ENCODE results near the gene PLCH2.

Gene PLCH2

DNA sequence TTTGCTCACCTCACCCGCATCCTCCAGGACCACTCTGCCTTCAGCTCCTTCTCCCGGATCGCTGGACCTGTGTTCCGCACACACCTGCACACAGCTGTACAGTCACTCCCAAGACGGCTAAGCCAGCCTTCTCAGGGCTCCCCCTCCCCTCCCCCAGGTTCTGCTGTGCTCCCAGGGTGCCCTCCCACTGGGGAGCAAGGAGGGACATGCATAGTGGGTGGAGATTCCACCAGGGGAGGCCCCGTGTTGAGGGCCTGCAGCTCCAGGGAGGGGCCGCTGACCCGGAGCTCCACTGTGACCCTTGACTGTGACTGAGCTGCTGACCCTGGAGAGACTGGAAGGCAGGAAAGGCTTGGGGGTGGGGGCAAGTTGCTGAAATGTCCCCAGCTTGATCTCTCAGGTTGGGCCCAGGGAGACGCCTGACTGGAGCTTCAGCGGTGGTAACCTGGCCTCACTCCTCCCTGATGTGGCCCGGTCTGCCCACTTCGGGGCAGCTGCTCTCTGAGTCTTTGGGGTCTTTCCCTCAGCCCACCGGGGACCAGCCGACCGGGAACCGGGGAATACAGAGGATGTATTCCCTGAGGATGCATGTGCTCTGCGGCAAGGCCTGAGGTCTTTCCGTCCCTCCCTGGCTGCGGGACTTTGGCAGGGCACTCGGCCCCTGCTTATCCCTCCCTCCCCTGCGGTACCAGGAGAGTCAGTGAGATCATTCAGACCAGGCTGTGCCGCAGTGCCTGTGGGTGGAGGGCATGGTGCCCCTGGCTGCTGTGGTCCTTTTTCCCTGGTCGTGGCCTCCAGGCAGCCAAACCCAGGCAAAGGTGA is 28.6 kb upstream of the PLCH2 start:
- H4K20me1 ChIP-seq (ENCODE audit: insufficient read depth, low read length): no peaks in the 10 kb centered on the region
- TF ChIP-seq, protein P1, sequence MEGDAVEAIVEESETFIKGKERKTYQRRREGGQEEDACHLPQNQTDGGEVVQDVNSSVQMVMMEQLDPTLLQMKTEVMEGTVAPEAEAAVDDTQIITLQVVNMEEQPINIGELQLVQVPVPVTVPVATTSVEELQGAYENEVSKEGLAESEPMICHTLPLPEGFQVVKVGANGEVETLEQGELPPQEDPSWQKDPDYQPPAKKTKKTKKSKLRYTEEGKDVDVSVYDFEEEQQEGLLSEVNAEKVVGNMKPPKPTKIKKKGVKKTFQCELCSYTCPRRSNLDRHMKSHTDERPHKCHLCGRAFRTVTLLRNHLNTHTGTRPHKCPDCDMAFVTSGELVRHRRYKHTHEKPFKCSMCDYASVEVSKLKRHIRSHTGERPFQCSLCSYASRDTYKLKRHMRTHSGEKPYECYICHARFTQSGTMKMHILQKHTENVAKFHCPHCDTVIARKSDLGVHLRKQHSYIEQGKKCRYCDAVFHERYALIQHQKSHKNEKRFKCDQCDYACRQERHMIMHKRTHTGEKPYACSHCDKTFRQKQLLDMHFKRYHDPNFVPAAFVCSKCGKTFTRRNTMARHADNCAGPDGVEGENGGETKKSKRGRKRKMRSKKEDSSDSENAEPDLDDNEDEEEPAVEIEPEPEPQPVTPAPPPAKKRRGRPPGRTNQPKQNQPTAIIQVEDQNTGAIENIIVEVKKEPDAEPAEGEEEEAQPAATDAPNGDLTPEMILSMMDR (IDR thresholded peaks at IDR 0.05; ENCODE audit: low read length): no peak
- TF ChIP-seq EZH2 (IDR thresholded peaks at IDR 0.05; ENCODE audit: borderline replicate concordance, low read length): no peak
- no peaks in the 10 kb centered on the region for H3K36me3 ChIP-seq (ENCODE audit: insufficient read depth, low read length)
- H3K4me3 ChIP-seq (ENCODE audit: low read depth, low read length, poor library complexity, severe bottlenecking): no peak overlapping the region
- H3K9me3 ChIP-seq (ENCODE audit: low read length): no peaks in the 10 kb centered on the region
- no peaks in the 10 kb centered on the region for H3K9me2 ChIP-seq (ENCODE audit: low read depth, low read length)
- no peak overlapping the region for H3K4me2 ChIP-seq (ENCODE audit: low read length)
- H3K79me2 ChIP-seq (ENCODE audit: insufficient read depth, low read length): no peaks in the 10 kb centered on the region
- H3K9ac ChIP-seq (ENCODE audit: low read length): no peak overlapping the region
- H3K27me3 ChIP-seq (ENCODE audit: insufficient read depth, low read length): no peaks in the 10 kb centered on the region
- no peaks in the 10 kb centered on the region for H3K4me1 ChIP-seq (ENCODE audit: insufficient read depth, low read length, severe bottlenecking)
- no peak overlapping the region for H2AFZ ChIP-seq (ENCODE audit: low read length)
- no peak overlapping the region for H3K27ac ChIP-seq (ENCODE audit: low read depth, low read length, poor library complexity, severe bottlenecking)
- no peaks in the 10 kb centered on the region for H3F3A ChIP-seq (ENCODE audit: insufficient read depth, low read length)

DNA sequence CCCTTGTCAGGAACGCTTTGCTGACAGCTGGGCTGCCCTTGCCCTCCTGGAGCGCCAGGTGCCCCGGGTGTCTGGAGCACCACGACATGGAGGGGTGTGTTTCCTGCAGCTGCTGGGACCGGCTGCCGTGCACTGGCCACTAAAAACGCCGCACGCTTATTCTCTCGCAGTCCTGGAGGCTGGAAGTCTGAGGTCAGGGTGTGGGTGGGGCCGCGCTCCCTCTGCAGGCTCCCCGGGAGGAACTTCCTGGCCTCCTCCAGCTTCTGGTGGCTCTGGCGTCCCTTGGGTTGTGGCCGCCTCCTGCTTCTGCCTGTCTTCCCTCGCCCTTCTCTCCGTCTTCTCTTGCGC is 28.0 kb upstream of the PLCH2 start:
- Histone ChIP-seq H3K36me3 (ENCODE audit: insufficient read depth, low read length) (no peaks in the 10 kb centered on the region), H3K4me2 (ENCODE audit: low read length) (no peak overlapping the region), H3K9me2 (ENCODE audit: low read depth, low read length) (no peaks in the 10 kb centered on the region), H3F3A (ENCODE audit: insufficient read depth, low read length) (no peaks in the 10 kb centered on the region), H3K4me3 (ENCODE audit: low read depth, low read length, poor library complexity, severe bottlenecking) (no peak overlapping the region), H3K9me3 (ENCODE audit: low read length) (no peaks in the 10 kb centered on the region), H2AFZ (ENCODE audit: low read length) (no peak overlapping the region), H3K9ac (ENCODE audit: low read length) (no peak overlapping the region), H3K79me2 (ENCODE audit: insufficient read depth, low read length) (no peaks in the 10 kb centered on the region), H3K27ac (ENCODE audit: low read depth, low read length, poor library complexity, severe bottlenecking) (no peak overlapping the region), H4K20me1 (ENCODE audit: insufficient read depth, low read length) (no peaks in the 10 kb centered on the region), H3K27me3 (ENCODE audit: insufficient read depth, low read length) (no peaks in the 10 kb centered on the region), H3K4me1 (ENCODE audit: insufficient read depth, low read length, severe bottlenecking) (no peaks in the 10 kb centered on the region)
- no peak for TF ChIP-seq EZH2 (IDR thresholded peaks at IDR 0.05; ENCODE audit: borderline replicate concordance, low read length)
- TF ChIP-seq, protein P1 (IDR thresholded peaks at IDR 0.05; ENCODE audit: low read length): no peak

DNA sequence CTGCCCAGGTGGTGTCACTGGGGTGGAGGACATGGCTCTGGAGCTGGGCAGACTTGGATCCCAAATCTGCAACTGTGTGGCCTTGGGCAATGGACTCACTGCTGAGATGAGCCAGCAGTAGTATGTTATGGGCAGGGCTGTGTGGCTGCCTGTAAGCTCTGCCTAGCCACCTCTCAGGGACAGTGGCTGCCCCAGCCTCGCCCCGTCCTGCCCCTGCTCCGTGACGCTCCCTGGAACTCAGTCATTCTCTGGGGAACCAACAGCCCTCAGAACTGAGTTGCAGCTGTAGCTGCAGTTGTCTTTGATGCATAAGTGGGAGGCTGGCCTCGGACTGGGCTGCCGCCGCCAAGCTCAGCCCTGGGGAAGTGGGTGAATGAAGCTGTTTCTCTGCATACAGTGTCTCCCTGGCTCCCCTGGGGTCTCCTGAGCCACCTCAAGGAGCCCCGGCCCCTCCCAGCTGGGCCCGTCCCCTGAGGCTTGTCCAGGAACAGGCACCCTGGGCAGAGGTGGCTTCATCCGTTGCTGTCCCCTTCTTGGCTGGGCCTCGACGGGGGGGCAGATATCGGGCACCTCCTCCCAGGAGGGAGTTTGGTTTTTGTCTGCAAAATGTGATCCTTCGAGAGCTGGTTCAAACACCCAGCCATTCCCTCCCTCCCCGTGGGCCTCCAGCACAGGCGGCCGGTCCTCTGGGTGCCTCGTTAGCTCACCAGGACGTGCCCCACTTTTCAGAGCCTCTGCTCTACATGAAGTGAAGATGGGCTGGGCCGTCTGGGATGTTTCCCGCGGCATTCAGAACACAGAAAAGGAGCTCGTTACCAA is 26.2 kb upstream of the PLCH2 start:
- Histone ChIP-seq H3K4me1 (ENCODE audit: insufficient read depth, low read length, severe bottlenecking) (no peaks in the 10 kb centered on the region), H3K9me3 (ENCODE audit: low read length) (no peaks in the 10 kb centered on the region), H3K27ac (ENCODE audit: low read depth, low read length, poor library complexity, severe bottlenecking) (no peak overlapping the region), H3K27me3 (ENCODE audit: insufficient read depth, low read length) (no peaks in the 10 kb centered on the region), H2AFZ (ENCODE audit: low read length) (no peak overlapping the region), H4K20me1 (ENCODE audit: insufficient read depth, low read length) (no peaks in the 10 kb centered on the region), H3F3A (ENCODE audit: insufficient read depth, low read length) (no peaks in the 10 kb centered on the region), H3K4me3 (ENCODE audit: low read depth, low read length, poor library complexity, severe bottlenecking) (no peak overlapping the region), H3K9me2 (ENCODE audit: low read depth, low read length) (no peaks in the 10 kb centered on the region), H3K79me2 (ENCODE audit: insufficient read depth, low read length) (no peaks in the 10 kb centered on the region), H3K9ac (ENCODE audit: low read length) (no peak overlapping the region), H3K4me2 (ENCODE audit: low read length) (no peak overlapping the region), H3K36me3 (ENCODE audit: insufficient read depth, low read length) (no peaks in the 10 kb centered on the region)
- no peak for TF ChIP-seq EZH2 (IDR thresholded peaks at IDR 0.05; ENCODE audit: borderline replicate concordance, low read length)
- TF ChIP-seq, protein P1 (IDR thresholded peaks at IDR 0.05; ENCODE audit: low read length): no peak
